Ovary (tissue), 9 donors: ENCODE measurements around the gene DLX1. TPM values are rescaled to one million over a fixed set of nuclear protein-coding genes. Genes with fewer than 3 reads are reported as not detected.

Source experiments
- DNase-seq, 5 donors: peaks; one replicate each; pipeline ENCODE4 v3.0.0-alpha.2; 2019 to 2020
- H3K27ac ChIP-seq, 2 donors: fragments of 200-600 bp; one replicate each; pipeline versions ENCODE4 v1.5.1 to v1.8.0; 2019 to 2022
- H3K27me3 ChIP-seq: fragments of 200-600 bp; one replicate; pipeline ENCODE4 v1.8.0; 2022
- H3K36me3 ChIP-seq: fragments of 200-600 bp; sonication (generic); one replicate; pipeline ENCODE4 v1.5.1; 2019
- H3K4me1 ChIP-seq: one replicate; pipeline ENCODE4 v1.8.1; 2013; ENCODE audit warnings: mild to moderate bottlenecking, moderate library complexity; ENCODE audit not compliant: insufficient read depth
- H3K4me3 ChIP-seq: fragments of 200-600 bp; sonication (generic); one replicate; pipeline ENCODE4 v1.5.1; 2017
- H3K9me3 ChIP-seq, 2 donors: fragments of 200-600 bp in 1 of 2; sonication (generic) in 1 of 2; one replicate each; pipeline versions ENCODE4 v1.5.1 to v1.8.1; 2013 to 2019; ENCODE audit warnings: mild to moderate bottlenecking in 1 of 2, moderate library complexity in 1 of 2
- CTCF ChIP-seq, 3 donors: fragments of 450-650 bp in 2 of 3; fragments of 200-600 bp in 1 of 3; IDR thresholded peaks; one replicate each; pipeline versions ENCODE4 v1.5.1 to v1.8.0; 2016 to 2022; ENCODE audit warnings: antibody characterized with exemption in 3 of 3, mild to moderate bottlenecking in 1 of 3
- EP300 ChIP-seq: sonication (generic); formaldehyde crosslinking; IDR thresholded peaks from one replicate; pipeline ENCODE4 v1.6.1; 2017; ENCODE audit warnings: antibody characterized with exemption
- POLR2A ChIP-seq: fragments of 450-650 bp; IDR thresholded peaks from one replicate; pipeline ENCODE4 v1.6.1; 2017; ENCODE audit warnings: antibody characterized with exemption, mild to moderate bottlenecking, moderate library complexity
- WGBS, 3 donors: extraction: QIAGEN DNeasy Blood & Tissue Kit in 1 of 3; methylation state at CpG; one replicate each; pipeline versions ENCODE4 v1.1.5 to v1.1.7; 2013 to 2017; 5-methylcytosine and 5-hydroxymethylcytosine counted together
- intact Hi-C, 4 donors: fragments of 100-400 bp; cut with DNase I; formaldehyde crosslinking; loops; one replicate each; pipeline versions ENCODE4 v1.11.0 to v1.15.1; 2022 to 2023
- polyA plus RNA-seq, 2 donors: library from polyadenylated mRNA; stranded (reverse); fragments of 200-250 nt in 1 of 2; fragments of 350-450 nt in 1 of 2; fragmentation: Illumina TruSeq in 1 of 2; extraction: RNeasy Lipid Tissue Mini Kit (QIAGEN cat#74804) in 1 of 2; gene quantifications; one replicate each; pipeline ENCODE4 v1.2.3, GENCODE V29; 2013 to 2014
- total RNA-seq, 7 donors: library from RNA; depleted of rRNA in 2 of 7; stranded (reverse); fragments of >200 nt in 2 of 7; fragmentation: NEBNext Ultra II Directional in 3 of 7; extraction: Animal tissue kit (Norgen Biotek cat#: 25700) in 3 of 7; gene quantifications; one replicate each; pipeline versions ENCODE4 v1.1.0 to v1.2.4, GENCODE V29; 2016 to 2023
- donor health status: DM: no; HTN: no; CAD: no; lungs with moderate emphysema.
- donor health status: DM: no; HTN: no; CAD: no.
- donor health status: Bipolar disorder and iron deficiency.
- donor health status: DM: yes; HTN: yes; CAD: no.
- donor health status: DM: no; HTN: no; CAD: no.
- donor health status: DM: yes; HTN: yes; CAD: no.

DLX1 gene
- total and polyA plus RNA-seq, 9 donors, result 0.07 to 0.20 (median 0.17) TPM; not detected in 5

DNA sequence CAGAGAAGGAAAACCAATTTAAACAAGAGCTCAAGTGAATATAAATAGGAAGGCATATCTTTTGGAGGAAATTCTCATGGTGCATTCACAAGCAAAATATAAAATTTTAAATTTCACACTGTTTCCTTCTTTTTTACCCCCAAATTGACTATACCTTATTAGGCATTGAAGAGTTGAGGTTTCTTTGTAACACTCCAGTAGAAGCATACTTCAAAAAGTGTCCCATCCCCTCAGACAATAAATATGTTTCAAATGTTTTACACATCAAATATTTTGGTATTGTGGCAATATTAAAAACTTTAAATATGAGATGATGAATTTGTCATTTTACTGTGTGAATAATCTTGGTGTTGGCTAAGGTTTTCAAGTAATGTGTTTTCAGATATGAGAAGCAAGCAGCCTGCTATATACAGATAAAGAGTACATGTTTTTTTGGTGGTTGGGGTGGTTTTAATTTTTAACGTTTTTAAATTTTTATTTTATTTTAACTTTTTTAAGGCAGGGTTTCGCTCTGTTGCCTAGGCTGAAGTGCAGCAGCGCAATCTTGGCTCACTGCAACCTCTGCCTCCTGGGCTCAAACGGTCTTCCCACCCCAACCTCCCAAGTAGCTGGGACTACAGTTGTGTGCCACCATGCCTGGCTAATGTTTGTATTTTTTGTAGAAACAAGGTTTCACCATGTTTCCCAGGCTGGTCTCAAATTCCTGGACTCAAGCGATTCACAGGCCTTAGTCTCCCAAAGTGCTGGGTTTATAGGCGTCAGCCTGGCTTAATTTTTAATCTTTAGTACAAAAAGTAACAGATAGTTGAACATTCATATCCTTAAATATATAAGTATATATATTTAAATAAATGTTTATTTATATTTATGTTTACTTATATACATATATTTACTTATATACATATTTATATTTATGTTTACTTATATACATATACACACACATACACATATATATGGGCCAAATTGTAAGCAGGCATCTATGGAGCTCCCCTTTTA, 36.5 kb upstream of the DLX1 start:
- Histone ChIP-seq H3K4me1 (peaks cover 4% of the 10 kb centered on the region), H3K27ac (no peak overlapping the region), H3K4me3 (no peak overlapping the region), H3K27me3 (no peaks in the 10 kb centered on the region), H3K36me3 (no peaks in the 10 kb centered on the region), H3K9me3 (no peaks in the 10 kb centered on the region)
- no peak for DNase-seq
- intact Hi-C loops, result no loop called here
- TF ChIP-seq CTCF (IDR thresholded peaks at IDR 0.05), result no peak
- TF ChIP-seq EP300, result no peak
- no peak for TF ChIP-seq POLR2A
- 87 to 92% (median 89%) methylated on average over 6 of the region's 6 CpGs for WGBS, 3 donors

- Histone ChIP-seq H3K36me3 (no peaks in the 10 kb centered on the region), H3K27me3 (no peaks in the 10 kb centered on the region), H3K9me3 (no peaks in the 10 kb centered on the region), H3K4me1 (peaks cover 4% of the 10 kb centered on the region), H3K4me3 (no peak overlapping the region), H3K27ac (no peak overlapping the region)
- TF ChIP-seq POLR2A, result no peak
- no peak for TF ChIP-seq CTCF (IDR thresholded peaks at IDR 0.05)
- TF ChIP-seq EP300, result no peak
- DNase-seq, result no peak
- intact Hi-C loops, result no loop called here
- WGBS, 3 donors, result 92 to 98% (median 96%) methylated on average over 2 of the region's 2 CpGs
These were observed 35.7 kb upstream of the DLX1 start for GRCh38 chr2:172049567-172050120.

DNA sequence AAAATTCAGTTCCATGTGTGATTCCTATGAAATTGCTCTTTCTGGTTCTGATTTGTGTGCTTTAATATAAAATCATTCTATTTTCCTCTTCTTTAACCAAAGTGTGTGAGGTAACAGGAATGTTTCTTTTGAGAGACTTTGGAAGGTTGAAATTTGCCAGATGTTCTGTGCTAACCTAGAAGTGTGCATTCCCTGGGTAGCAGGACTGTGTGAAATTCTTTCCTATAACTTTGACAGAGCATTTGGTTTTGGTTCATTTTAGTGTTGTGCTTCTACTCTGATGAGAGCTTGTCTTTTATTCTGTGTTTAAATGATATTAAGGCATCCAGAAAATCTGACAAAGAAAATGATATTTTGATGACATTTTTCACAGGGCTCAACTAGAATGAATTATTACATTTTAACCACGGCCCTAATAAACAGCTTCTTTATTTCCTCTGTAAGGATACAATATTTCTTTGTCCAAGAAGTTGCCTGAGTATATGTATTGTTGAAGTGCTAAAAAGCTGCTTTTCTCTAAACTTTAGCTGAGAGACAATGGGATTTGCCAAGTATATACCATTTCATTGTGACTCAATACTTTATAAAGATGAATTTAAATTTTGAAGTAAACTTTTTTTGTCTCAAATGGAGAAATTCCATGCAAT, 34.7 kb upstream of the DLX1 start:
- intact Hi-C loops, result no loop called here
- 73% methylated on average over 1 of the region's 1 CpG for WGBS, 3 donors

More for the DNA sequence above, 34.7 kb upstream of the DLX1 start:
- no peak for DNase-seq
- no peak overlapping the region for H3K4me3 ChIP-seq
- peaks cover 4% of the 10 kb centered on the region for H3K4me1 ChIP-seq
- no peaks in the 10 kb centered on the region for H3K36me3 ChIP-seq
- no peaks in the 10 kb centered on the region for H3K27me3 ChIP-seq
- no peak for TF ChIP-seq CTCF (IDR thresholded peaks at IDR 0.05)
- TF ChIP-seq POLR2A, result no peak
- no peak for TF ChIP-seq EP300
- H3K27ac ChIP-seq, result no peak overlapping the region
- H3K9me3 ChIP-seq, result no peaks in the 10 kb centered on the region
